WTC11 (cell line): Measurements from ENCODE around the gene TMEM151A. TPM values are rescaled to one million over a fixed set of nuclear protein-coding genes. Genes with fewer than 3 reads are reported as not detected.
A peak's percentile ranks its signal among the peaks of the same experiment; 100 is the strongest.

Source experiments
- ATAC-seq: fragments of 200-7000 bp; cut with Tn5 transposase; 2 replicates; pipeline ENCODE4 v1.10.0; 2021; ENCODE audit warnings: mild to moderate bottlenecking, moderate library complexity
- CTCF ChIA-PET: fragments of 300-600 bp; sonication (Branson Sonifier 250); formaldehyde crosslinking; loops from one replicate; lab custom pipeline; 2021; ENCODE audit warnings: antibody characterized with exemption; lab: Charles Lee
- POLR2A ChIA-PET: fragments of 350-600 bp; sonication (Branson Sonifier 250); formaldehyde crosslinking; loops from one replicate; lab custom pipeline; 2021; ENCODE audit warnings: antibody characterized with exemption; lab: Charles Lee
- DNase-seq: peaks from one replicate; pipeline ENCODE4 v3.0.0; 2021; ENCODE audit warnings: low spot score
- H3K27ac Mint-ChIP-seq: 2 replicates; pipeline ENCODE4 v1.8.0; 2021; ENCODE audit warnings: mixed read lengths
- H3K27me3 Mint-ChIP-seq: 2 replicates; pipeline ENCODE4 v1.8.0; 2021; ENCODE audit warnings: low read depth, mild to moderate bottlenecking, moderate library complexity, mixed read lengths
- H3K36me3 Mint-ChIP-seq: 2 replicates; pipeline ENCODE4 v1.8.0; 2021; ENCODE audit warnings: mixed read lengths
- H3K4me1 Mint-ChIP-seq: 2 replicates; pipeline ENCODE4 v1.8.0; 2022; ENCODE audit warnings: mixed read lengths
- H3K4me3 Mint-ChIP-seq: 2 replicates; pipeline ENCODE4 v1.8.0; 2021; ENCODE audit warnings: mild to moderate bottlenecking, moderate library complexity, mixed read lengths
- H3K9me3 Mint-ChIP-seq: 2 replicates; pipeline ENCODE4 v1.8.0; 2021; ENCODE audit warnings: mixed read lengths
- ATF3 ChIP-seq: sonication (generic); formaldehyde crosslinking; conservative IDR thresholded peaks from 2 replicates; pipeline ENCODE4 v1.8.1; 2022; ENCODE audit warnings: mild to moderate bottlenecking, missing genetic modification reagents
- CDX4 ChIP-seq: fragments of 250-450 bp; sonication (Bioruptor Pico); IDR thresholded peaks from 2 replicates; pipeline ENCODE4 v1.9.0; 2021; ENCODE audit warnings: moderate library complexity, mild to moderate bottlenecking, inconsistent platforms, borderline replicate concordance
- CREM ChIP-seq: sonication (generic); formaldehyde crosslinking; IDR thresholded peaks from 2 replicates; pipeline ENCODE4 v1.8.1; 2022; ENCODE audit warnings: mild to moderate bottlenecking, missing genetic modification reagents, moderate library complexity
- ELF4 ChIP-seq: sonication (generic); formaldehyde crosslinking; IDR thresholded peaks from 2 replicates; pipeline ENCODE4 v1.8.1; 2022; ENCODE audit warnings: low read depth, mild to moderate bottlenecking, moderate library complexity, missing genetic modification reagents
- EMX1 ChIP-seq: fragments of 250-450 bp; sonication (Bioruptor Pico); IDR thresholded peaks from 2 replicates; pipeline ENCODE4 v1.8.0; 2021; ENCODE audit warnings: mild to moderate bottlenecking
- ESRRA ChIP-seq: sonication (generic); formaldehyde crosslinking; IDR thresholded peaks from 2 replicates; pipeline ENCODE4 v1.8.1; 2022; ENCODE audit warnings: mild to moderate bottlenecking, missing genetic modification reagents, borderline replicate concordance
- ETV6 ChIP-seq: sonication (generic); formaldehyde crosslinking; IDR thresholded peaks from 2 replicates; pipeline ENCODE4 v1.8.1; 2022; ENCODE audit warnings: mild to moderate bottlenecking, missing genetic modification reagents
- FOXK1 ChIP-seq: sonication (generic); formaldehyde crosslinking; IDR thresholded peaks from 2 replicates; pipeline ENCODE4 v1.8.0; 2022; ENCODE audit warnings: mild to moderate bottlenecking, moderate library complexity, missing genetic modification reagents
- GABPB1 ChIP-seq: sonication (generic); formaldehyde crosslinking; IDR thresholded peaks from 2 replicates; pipeline ENCODE4 v1.8.1; 2023; ENCODE audit warnings: mild to moderate bottlenecking, missing genetic modification reagents
- HMGXB4 ChIP-seq: sonication (generic); formaldehyde crosslinking; IDR thresholded peaks from 2 replicates; pipeline ENCODE4 v1.8.1; 2023; ENCODE audit warnings: mild to moderate bottlenecking, moderate library complexity, missing genetic modification reagents
- KAT7 ChIP-seq: sonication (generic); formaldehyde crosslinking; IDR thresholded peaks from 2 replicates; pipeline ENCODE4 v1.8.1; 2023; ENCODE audit warnings: missing genetic modification reagents, mild to moderate bottlenecking, borderline replicate concordance
- MYBL2 ChIP-seq: sonication (generic); formaldehyde crosslinking; IDR thresholded peaks from 2 replicates; pipeline ENCODE4 v1.8.1; 2023; ENCODE audit warnings: mild to moderate bottlenecking, moderate library complexity, missing genetic modification reagents
- NFE2L1 ChIP-seq: sonication (generic); formaldehyde crosslinking; IDR thresholded peaks from 2 replicates; pipeline ENCODE4 v1.8.1; 2023; ENCODE audit warnings: missing genetic modification reagents
- OVOL2 ChIP-seq: fragments of 250-450 bp; sonication (Bioruptor Pico); IDR thresholded peaks from 2 replicates; pipeline ENCODE4 v1.9.0; 2021; ENCODE audit warnings: mild to moderate bottlenecking, borderline replicate concordance
- PRRX2 ChIP-seq: fragments of 250-450 bp; sonication (Bioruptor Pico); IDR thresholded peaks from 2 replicates; pipeline ENCODE4 v1.8.0; 2021; ENCODE audit warnings: mild to moderate bottlenecking
- SP1 ChIP-seq: sonication (generic); formaldehyde crosslinking; conservative IDR thresholded peaks from 2 replicates; pipeline ENCODE4 v1.8.1; 2022; ENCODE audit warnings: missing genetic modification reagents
- TP53 ChIP-seq: sonication (generic); formaldehyde crosslinking; IDR thresholded peaks from 2 replicates; pipeline ENCODE4 v1.8.1; 2023; ENCODE audit warnings: mild to moderate bottlenecking, missing genetic modification reagents
- ZNF121 ChIP-seq: sonication (generic); formaldehyde crosslinking; IDR thresholded peaks from 2 replicates; pipeline ENCODE4 v1.8.0; 2023; ENCODE audit warnings: missing genetic modification reagents
- ZNF232 ChIP-seq: sonication (generic); formaldehyde crosslinking; IDR thresholded peaks from 2 replicates; pipeline ENCODE4 v1.8.0; 2022; ENCODE audit warnings: mild to moderate bottlenecking, missing genetic modification reagents
- ZNF317 ChIP-seq: sonication (generic); formaldehyde crosslinking; IDR thresholded peaks from 2 replicates; pipeline ENCODE4 v1.8.1; 2023; ENCODE audit warnings: low read depth, mild to moderate bottlenecking, moderate library complexity, missing genetic modification reagents, borderline replicate concordance
- ZNF671 ChIP-seq: fragments of 250-450 bp; sonication (Bioruptor Pico); IDR thresholded peaks from 2 replicates; pipeline ENCODE4 v1.8.0; 2021; ENCODE audit warnings: mild to moderate bottlenecking
- total RNA-seq: library from RNA; stranded (reverse); gene quantifications from 3 replicates; pipeline ENCODE4 v1.2.3, GENCODE V29; 2021
- TF ChIP-seq, protein P1 (sequence below): sonication (generic); formaldehyde crosslinking; IDR thresholded peaks from 2 replicates; pipeline ENCODE4 v1.8.1; 2022; ENCODE audit warnings: mild to moderate bottlenecking, moderate library complexity, missing genetic modification reagents
- TF ChIP-seq, protein P2 (sequence below): sonication (generic); formaldehyde crosslinking; IDR thresholded peaks from 2 replicates; pipeline ENCODE4 v1.8.0; 2023; ENCODE audit warnings: missing genetic modification reagents
- TF ChIP-seq, protein P3 (sequence below): fragments of 250-450 bp; sonication (Bioruptor Pico); conservative IDR thresholded peaks from 2 replicates; pipeline ENCODE4 v1.9.0; 2021; ENCODE audit warnings: mild to moderate bottlenecking
- TF ChIP-seq, protein P4 (sequence below): sonication (generic); formaldehyde crosslinking; IDR thresholded peaks from 2 replicates; pipeline ENCODE4 v1.8.1; 2023; ENCODE audit warnings: mild to moderate bottlenecking, missing genetic modification reagents, moderate library complexity
- TF ChIP-seq, protein P5 (sequence below): sonication (generic); formaldehyde crosslinking; IDR thresholded peaks from 2 replicates; pipeline ENCODE4 v1.8.0; 2022; ENCODE audit warnings: mild to moderate bottlenecking, missing genetic modification reagents
- TF ChIP-seq, protein P6 (sequence below): sonication (generic); formaldehyde crosslinking; IDR thresholded peaks from 2 replicates; pipeline ENCODE4 v1.8.0; 2022; ENCODE audit warnings: mild to moderate bottlenecking, missing genetic modification reagents

TMEM151A gene
- total RNA-seq, 1 experiment from 2014 or later = 2.2 TPM

GRCh38 chr11:66336234-66337102, 44.8 kb downstream of the TMEM151A start, which contains the start of gene RIN1:
Gene RIN1, minus strand, starts transcription at chr11:66336434. Its CDS starts 32 bp downstream, at chr11:66336402.
- Mint-ChIP-seq H3K4me1 (peaks cover 16% of the 10 kb centered on the region), H3K27me3 (no peaks in the 10 kb centered on the region), H3K27ac (0 out of 2 replicates have a peak within 1 kb of the TSS, but pooled peaks have one; percentile 78), H3K9me3 (no peaks in the 10 kb centered on the region), H3K36me3 (peaks cover 3% of the 10 kb centered on the region), H3K4me3 (peak within 1 kb of the TSS; percentile 82)
- no peak for TF ChIP-seq ESRRA (CRISPR knock-in tag)
- TF ChIP-seq OVOL2 (CRISPR knock-in tag) = no peak
- TF ChIP-seq, protein P1, sequence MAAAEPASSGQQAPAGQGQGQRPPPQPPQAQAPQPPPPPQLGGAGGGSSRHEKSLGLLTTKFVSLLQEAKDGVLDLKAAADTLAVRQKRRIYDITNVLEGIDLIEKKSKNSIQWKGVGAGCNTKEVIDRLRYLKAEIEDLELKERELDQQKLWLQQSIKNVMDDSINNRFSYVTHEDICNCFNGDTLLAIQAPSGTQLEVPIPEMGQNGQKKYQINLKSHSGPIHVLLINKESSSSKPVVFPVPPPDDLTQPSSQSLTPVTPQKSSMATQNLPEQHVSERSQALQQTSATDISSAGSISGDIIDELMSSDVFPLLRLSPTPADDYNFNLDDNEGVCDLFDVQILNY (CRISPR knock-in tag) = no peak
- 0 out of 2 replicates have a peak, but pooled peaks have one; percentile 46 for TF ChIP-seq SP1 (CRISPR knock-in tag)
- TF ChIP-seq, protein P2, sequence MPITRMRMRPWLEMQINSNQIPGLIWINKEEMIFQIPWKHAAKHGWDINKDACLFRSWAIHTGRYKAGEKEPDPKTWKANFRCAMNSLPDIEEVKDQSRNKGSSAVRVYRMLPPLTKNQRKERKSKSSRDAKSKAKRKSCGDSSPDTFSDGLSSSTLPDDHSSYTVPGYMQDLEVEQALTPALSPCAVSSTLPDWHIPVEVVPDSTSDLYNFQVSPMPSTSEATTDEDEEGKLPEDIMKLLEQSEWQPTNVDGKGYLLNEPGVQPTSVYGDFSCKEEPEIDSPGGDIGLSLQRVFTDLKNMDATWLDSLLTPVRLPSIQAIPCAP (CRISPR knock-in tag) = no peak
- TF ChIP-seq, protein P3, sequence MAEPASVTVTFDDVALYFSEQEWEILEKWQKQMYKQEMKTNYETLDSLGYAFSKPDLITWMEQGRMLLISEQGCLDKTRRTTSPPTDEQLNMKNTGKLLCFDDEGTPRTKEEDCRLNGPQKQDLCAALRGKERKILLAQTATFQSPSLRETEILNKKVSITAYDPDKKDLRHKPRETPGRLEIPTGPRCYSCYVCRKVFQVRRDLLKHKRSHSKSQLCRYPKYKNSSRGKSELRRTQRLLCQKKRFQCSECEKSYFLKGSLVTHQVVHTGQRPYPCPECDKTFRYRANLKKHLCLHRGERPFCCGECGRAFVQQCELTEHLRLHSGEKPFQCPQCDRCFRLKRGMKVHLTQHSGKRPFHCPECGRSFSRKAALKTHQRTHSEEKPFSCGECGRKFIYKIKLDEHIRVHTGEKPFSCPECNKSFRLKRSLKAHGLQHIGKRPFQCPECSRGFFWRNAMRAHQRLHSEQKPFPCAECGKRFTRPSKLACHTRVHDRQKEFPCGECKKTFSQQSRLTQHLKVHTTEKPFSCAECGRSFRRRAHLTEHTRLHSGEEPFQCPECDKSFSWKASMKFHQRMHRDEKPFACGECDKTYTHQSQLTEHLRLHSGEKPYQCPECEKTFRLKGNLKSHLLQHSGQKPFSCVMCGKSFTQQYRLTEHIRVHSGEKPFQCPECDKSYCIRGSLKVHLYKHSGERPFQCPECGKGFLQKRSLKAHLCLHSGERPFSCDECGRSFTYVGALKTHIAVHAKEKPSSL (CRISPR knock-in tag) = no peak
- TF ChIP-seq ZNF232 (CRISPR knock-in tag) = no peak
- TF ChIP-seq, protein P4, sequence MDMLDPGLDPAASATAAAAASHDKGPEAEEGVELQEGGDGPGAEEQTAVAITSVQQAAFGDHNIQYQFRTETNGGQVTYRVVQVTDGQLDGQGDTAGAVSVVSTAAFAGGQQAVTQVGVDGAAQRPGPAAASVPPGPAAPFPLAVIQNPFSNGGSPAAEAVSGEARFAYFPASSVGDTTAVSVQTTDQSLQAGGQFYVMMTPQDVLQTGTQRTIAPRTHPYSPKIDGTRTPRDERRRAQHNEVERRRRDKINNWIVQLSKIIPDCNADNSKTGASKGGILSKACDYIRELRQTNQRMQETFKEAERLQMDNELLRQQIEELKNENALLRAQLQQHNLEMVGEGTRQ (CRISPR knock-in tag) = 0 out of 2 replicates have a peak, but pooled peaks have one; percentile 24
- TF ChIP-seq, protein P5, sequence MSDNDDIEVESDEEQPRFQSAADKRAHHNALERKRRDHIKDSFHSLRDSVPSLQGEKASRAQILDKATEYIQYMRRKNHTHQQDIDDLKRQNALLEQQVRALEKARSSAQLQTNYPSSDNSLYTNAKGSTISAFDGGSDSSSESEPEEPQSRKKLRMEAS (CRISPR knock-in tag) = no peak
- TF ChIP-seq MYBL2 (CRISPR knock-in tag) = no peak
- TF ChIP-seq EMX1 (CRISPR knock-in tag) = 0 out of 2 replicates have a peak, but pooled peaks have one; percentile 54
- TF ChIP-seq, protein P6, sequence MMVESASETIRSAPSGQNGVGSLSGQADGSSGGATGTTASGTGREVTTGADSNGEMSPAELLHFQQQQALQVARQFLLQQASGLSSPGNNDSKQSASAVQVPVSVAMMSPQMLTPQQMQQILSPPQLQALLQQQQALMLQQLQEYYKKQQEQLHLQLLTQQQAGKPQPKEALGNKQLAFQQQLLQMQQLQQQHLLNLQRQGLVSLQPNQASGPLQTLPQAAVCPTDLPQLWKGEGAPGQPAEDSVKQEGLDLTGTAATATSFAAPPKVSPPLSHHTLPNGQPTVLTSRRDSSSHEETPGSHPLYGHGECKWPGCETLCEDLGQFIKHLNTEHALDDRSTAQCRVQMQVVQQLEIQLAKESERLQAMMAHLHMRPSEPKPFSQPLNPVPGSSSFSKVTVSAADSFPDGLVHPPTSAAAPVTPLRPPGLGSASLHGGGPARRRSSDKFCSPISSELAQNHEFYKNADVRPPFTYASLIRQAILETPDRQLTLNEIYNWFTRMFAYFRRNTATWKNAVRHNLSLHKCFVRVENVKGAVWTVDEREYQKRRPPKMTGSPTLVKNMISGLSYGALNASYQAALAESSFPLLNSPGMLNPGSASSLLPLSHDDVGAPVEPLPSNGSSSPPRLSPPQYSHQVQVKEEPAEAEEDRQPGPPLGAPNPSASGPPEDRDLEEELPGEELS (CRISPR knock-in tag) = no peak
- TF ChIP-seq CDX4 = no peak
- no peak for TF ChIP-seq ELF4 (CRISPR knock-in tag)
- TF ChIP-seq ZNF121 (CRISPR knock-in tag) = no peak
- no peak for TF ChIP-seq KAT7 (CRISPR knock-in tag)
- no peak for TF ChIP-seq ZNF671 (CRISPR knock-in tag)
- peak; percentile 47; the same call in 1 of the 2 replicates for TF ChIP-seq ZNF317
- no peak for TF ChIP-seq ATF3 (CRISPR knock-in tag)
- no peak for TF ChIP-seq TP53
- peak; percentile 79 for TF ChIP-seq GABPB1 (CRISPR knock-in tag)
- 0 out of 2 replicates have a peak, but pooled peaks have one; percentile 27 for TF ChIP-seq PRRX2 (CRISPR knock-in tag)
- no peak for TF ChIP-seq ETV6 (CRISPR knock-in tag)
- TF ChIP-seq NFE2L1 (CRISPR knock-in tag) = no peak
- TF ChIP-seq HMGXB4 (CRISPR knock-in tag) = peak; percentile 17; the same call in 1 of the 2 replicates
- TF ChIP-seq CREM (CRISPR knock-in tag) = 0 out of 2 replicates have a peak, but pooled peaks have one; percentile 39
- TF ChIP-seq FOXK1 (CRISPR knock-in tag) = 0 out of 2 replicates have a peak, but pooled peaks have one; percentile 10
- ATAC-seq = peak; percentile 70
- peak; percentile 57 for DNase-seq
- ChIA-PET POLR2A (interaction anchor here (0.5 to 2.5 kb wide), 5 partner anchors 8 to 47 kb away, joined by 3 to 20 read pairs (median 4); partner anchors contain the start of genes BRMS1 and YIF1A), CTCF (interaction anchor here (0.5 to 8.7 kb wide), 22 partner anchors 8 to 291 kb away, joined by 3 to 319 read pairs (median 5); partner anchors contain the start of genes BRMS1, CD248, RAB1B and YIF1A)
